ENCODE results near the gene CNBD2. TPM values are rescaled to one million over a fixed set of nuclear protein-coding genes. Genes with fewer than 3 reads are reported as not detected.
"Not testable (repeated sequence)": the region's sequence is repeated elsewhere in the genome, so short reads cannot be mapped to it uniquely, and the experiment has no call there.

CNBD2 gene
- polyA plus RNA-seq, 1 donor = 5.5 TPM

- Histone ChIP-seq H3K9me3 (ENCODE audit: control insufficient read depth, low read depth, low read length) (no peaks in the 10 kb centered on the region), H3K27ac (ENCODE audit: low read length) (no peak overlapping the region), H3K27me3 (ENCODE audit: control insufficient read depth, insufficient read depth, low read length) (no peaks in the 10 kb centered on the region), H3K4me1 (ENCODE audit: control insufficient read depth, insufficient read depth, low read length) (peaks cover 10% of the 10 kb centered on the region), H3K4me3 (ENCODE audit: low read length) (no peak overlapping the region), H3K36me3 (ENCODE audit: control insufficient read depth, insufficient read depth, low read length) (no peaks in the 10 kb centered on the region)
- no peak for DNase-seq
- WGBS (ENCODE audit: insufficient coverage, low lambda C conversion rate) = 71% methylated on average over 1 of the region's 2 CpGs
Observed at GRCh38 chr20:36071848-36072247, 103.5 kb downstream of the CNBD2 start.

GRCh38 chr20:36074983-36075382 is 106.6 kb downstream of the CNBD2 start:
- Histone ChIP-seq H3K27ac (ENCODE audit: low read length) (no peak overlapping the region), H3K27me3 (ENCODE audit: control insufficient read depth, insufficient read depth, low read length) (no peaks in the 10 kb centered on the region), H3K4me1 (ENCODE audit: control insufficient read depth, insufficient read depth, low read length) (peaks cover 6% of the 10 kb centered on the region), H3K36me3 (ENCODE audit: control insufficient read depth, insufficient read depth, low read length) (no peaks in the 10 kb centered on the region), H3K9me3 (ENCODE audit: control insufficient read depth, low read depth, low read length) (no peaks in the 10 kb centered on the region), H3K4me3 (ENCODE audit: low read length) (no peak overlapping the region)
- DNase-seq = no peak
- no CpG with 5 or more reads among the region's 2 CpGs for WGBS (ENCODE audit: insufficient coverage, low lambda C conversion rate)

- not testable (repeated sequence) for H3K27me3 ChIP-seq (ENCODE audit: control insufficient read depth, insufficient read depth, low read length); H3K4me1 ChIP-seq (ENCODE audit: control insufficient read depth, insufficient read depth, low read length); H3K27ac ChIP-seq (ENCODE audit: low read length); H3K36me3 ChIP-seq (ENCODE audit: control insufficient read depth, insufficient read depth, low read length); H3K9me3 ChIP-seq (ENCODE audit: control insufficient read depth, low read depth, low read length); DNase-seq; H3K4me3 ChIP-seq (ENCODE audit: low read length)
- WGBS (ENCODE audit: insufficient coverage, low lambda C conversion rate) = no CpG with 5 or more reads among the region's 5 CpGs
Observed at GRCh38 chr20:36077762-36078161, 109.4 kb downstream of the CNBD2 start.

DNA sequence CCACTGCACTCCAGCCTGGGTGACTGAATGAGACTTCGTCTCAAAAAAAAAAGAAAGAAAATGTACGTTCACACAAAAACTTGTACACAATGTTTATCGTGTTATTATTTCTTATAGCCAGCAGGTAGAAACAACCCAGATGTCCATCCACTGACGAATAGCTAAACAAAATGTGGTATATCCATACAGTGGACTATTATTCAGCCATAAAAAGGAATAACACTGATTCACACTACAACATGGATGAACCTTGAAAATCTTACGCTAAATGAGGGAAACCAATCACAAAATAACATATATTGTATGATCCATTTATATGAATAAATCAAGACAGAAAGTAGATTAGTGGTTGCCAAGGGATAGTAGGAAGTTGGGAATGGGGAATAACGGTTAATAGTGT is 111.1 kb downstream of the CNBD2 start:
- Histone ChIP-seq H3K27ac (ENCODE audit: low read length) (no peak overlapping the region), H3K27me3 (ENCODE audit: control insufficient read depth, insufficient read depth, low read length) (no peaks in the 10 kb centered on the region), H3K4me3 (ENCODE audit: low read length) (no peak overlapping the region), H3K36me3 (ENCODE audit: control insufficient read depth, insufficient read depth, low read length) (no peaks in the 10 kb centered on the region), H3K4me1 (ENCODE audit: control insufficient read depth, insufficient read depth, low read length) (peaks cover 17% of the 10 kb centered on the region), H3K9me3 (ENCODE audit: control insufficient read depth, low read depth, low read length) (no peaks in the 10 kb centered on the region)
- DNase-seq = no peak
- 89% methylated on average over 3 of the region's 6 CpGs for WGBS (ENCODE audit: insufficient coverage, low lambda C conversion rate)

DNA sequence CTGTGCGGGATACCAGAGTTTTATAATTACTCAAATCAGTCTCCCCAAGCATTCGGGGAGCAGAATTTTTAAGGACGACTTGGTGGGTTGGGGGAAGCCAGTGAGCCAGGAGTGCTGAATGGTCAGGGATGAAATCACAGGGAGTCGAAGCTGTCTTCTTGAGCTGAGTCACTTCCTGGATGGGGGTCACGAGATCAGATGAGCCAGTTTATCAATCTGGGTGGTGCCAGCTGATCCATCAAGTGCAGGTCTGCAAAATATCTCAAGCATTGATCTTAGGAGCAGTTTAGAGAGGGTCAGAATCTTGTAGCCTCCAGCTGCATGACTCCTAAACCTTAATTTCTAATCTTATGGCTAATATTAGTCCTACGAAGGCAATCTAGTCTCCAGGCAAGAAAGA is 111.6 kb downstream of the CNBD2 start:
- not testable (repeated sequence) for H3K36me3 ChIP-seq (ENCODE audit: control insufficient read depth, insufficient read depth, low read length); H3K9me3 ChIP-seq (ENCODE audit: control insufficient read depth, low read depth, low read length); H3K27ac ChIP-seq (ENCODE audit: low read length); H3K4me3 ChIP-seq (ENCODE audit: low read length); DNase-seq; H3K27me3 ChIP-seq (ENCODE audit: control insufficient read depth, insufficient read depth, low read length)
- WGBS (ENCODE audit: insufficient coverage, low lambda C conversion rate) = no CpG with 5 or more reads among the region's 6 CpGs
- peaks cover 22% of the 10 kb centered on the region for H3K4me1 ChIP-seq (ENCODE audit: control insufficient read depth, insufficient read depth, low read length)

Other genes starting within 250 kb of the CNBD2 start
- 429 TPM for gene RBM39, start 226.3 kb upstream of the CNBD2 start, polyA plus RNA-seq
- 23.6 TPM for gene PHF20, start 196.6 kb upstream of the CNBD2 start, polyA plus RNA-seq
- 49.1 TPM for gene SCAND1, start 14.1 kb upstream of the CNBD2 start, polyA plus RNA-seq
- 27.5 TPM for gene EPB41L1, start 186.2 kb downstream of the CNBD2 start, polyA plus RNA-seq

Data from large intestine (tissue), 3 donors.